CD4-positive, alpha-beta T cell treated with Interleukin-15 for 4 hours (primary cell): ENCODE results near the gene AVEN.
"Not testable (repeated sequence)": the region's sequence is repeated elsewhere in the genome, so short reads cannot be mapped to it uniquely, and the experiment has no call there.

ENCODE experiments used
- DNase-seq: peaks from one replicate; pipeline ENCODE4 v3.0.0-alpha.2; 2020; ENCODE audit warnings: low spot score

The AVEN gene

DNA sequence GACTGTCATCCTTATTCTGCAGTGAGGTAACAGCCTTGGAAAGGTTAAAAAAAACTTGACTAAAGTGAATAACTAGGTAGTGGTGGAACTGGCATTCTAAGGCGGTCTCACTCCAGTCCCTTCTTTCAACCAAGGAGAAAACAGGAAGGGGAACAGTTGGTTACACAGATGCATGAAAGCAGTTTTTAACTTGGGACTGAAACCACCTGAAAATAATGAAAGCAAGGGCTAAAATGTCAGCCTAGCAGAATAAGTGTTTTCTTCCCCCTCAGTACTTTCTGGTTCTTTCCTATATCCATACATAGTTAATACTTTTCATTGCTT, 748 bp upstream of the AVEN start:
- DNase-seq, result peak; percentile 2

DNA sequence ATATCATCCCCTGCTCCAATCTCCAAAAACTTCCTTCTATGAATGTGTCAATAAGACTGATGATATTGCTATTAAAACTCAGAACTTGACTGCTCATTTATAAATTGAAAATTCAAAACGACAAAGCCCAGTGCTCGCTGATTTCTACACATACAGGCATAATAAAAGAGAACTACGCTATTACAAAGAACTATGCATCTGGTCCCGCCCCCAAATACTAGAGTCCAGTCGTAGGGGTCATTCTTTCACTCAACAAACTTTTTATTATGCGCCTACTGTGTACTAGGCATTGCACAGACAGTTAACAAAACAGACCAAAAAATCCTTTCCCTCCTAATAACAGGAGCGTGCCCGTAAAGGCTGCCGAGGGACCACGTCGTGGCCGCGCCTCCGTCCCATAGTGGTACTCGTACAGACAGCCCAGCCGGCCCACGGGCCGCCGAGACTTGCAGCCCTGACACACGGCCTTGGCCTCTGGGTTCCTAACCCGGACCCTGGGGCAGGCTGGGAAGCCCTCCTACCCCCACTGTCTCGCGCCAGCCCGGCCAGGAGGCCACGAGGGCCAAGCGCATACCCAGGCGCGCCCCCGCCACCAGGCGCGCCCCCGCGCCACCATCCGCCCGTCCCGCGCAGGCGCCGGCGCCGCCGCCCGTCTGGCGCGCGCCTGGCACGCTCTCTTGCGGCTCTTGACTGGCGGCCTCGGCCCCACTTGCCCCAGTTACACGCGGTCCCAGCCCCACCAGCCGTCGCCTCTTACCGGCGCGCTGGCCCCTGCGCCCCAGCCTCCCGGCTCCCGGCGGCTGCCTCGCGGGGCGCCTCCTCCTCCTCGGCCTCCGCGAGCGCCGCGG, 757 bp downstream of the AVEN start:
- peak; percentile 68 for DNase-seq

DNA sequence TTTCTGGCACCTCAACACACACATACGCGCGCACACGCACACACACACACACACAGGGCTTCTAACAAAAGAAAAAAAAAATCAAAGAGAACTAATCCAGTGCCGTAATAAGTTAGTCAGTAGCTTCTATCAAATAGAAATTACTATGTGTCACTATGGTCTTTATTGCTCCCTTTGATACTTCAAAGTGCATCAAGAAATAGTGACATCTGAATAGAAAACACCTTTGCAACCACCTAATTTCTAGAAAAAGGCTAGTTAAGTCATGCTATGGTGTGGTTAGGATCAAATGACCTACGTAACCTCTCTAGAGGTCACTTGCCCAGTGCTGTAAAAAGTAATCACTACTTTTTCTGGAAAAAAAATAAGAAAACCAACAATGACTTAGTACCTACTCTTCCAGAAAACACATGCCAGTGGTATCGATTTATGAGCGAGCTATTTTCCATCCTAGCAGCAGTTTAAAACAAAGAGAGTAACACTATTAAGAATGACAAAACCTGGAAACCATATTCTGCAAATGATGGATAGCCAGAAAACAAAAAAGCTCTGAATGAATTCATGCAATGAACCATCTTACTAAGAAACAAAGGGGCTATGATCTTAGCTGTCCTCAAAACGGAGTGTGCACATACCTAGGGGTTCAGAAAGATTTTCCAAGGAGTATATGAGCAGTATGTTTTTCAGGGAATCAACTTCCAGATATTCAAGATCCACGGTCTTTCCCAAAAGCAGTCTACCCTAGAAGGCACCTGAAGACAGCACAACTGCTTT, 6.8 kb downstream of the AVEN start:
- DNase-seq, result no peak

DNA sequence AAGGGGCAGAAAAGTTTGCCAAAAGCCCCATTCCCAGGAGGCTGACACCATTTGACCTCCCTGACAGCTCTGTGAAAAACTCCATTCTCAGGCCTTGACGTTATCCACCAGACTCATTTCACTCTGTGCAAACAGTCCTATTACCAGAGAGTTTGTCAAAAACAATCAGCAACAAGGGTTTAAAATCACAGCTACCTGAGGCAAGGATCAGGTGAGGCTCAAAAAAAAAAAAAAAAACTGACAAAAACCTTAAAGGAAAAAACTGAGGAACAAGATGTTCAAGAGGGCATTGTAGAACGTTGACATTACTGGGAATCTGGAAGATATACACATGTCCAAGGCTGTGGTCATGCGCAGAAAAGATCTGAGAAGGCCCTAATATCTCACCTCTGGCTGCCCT, 11.4 kb downstream of the AVEN start:
- no peak for DNase-seq

DNA sequence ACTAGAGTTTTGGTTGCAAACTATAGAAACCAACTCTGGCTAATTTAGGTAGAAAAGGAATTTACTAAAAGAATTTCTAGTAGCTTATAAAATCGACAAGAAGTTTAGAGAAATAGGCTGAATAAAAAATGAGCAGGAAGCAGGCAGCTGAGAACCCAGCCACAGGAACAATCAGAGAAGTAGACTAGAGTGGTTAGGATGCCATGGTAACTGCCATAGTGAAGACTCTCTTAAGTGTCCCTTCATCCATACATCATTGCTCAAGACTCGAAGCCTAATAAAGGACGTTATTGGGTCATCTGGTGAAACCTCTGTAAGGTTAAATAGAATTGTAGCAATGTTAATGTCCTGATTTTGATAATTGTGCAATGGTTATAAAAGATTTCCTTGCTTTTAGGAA, 13.8 kb downstream of the AVEN start:
- no peak for DNase-seq

DNA sequence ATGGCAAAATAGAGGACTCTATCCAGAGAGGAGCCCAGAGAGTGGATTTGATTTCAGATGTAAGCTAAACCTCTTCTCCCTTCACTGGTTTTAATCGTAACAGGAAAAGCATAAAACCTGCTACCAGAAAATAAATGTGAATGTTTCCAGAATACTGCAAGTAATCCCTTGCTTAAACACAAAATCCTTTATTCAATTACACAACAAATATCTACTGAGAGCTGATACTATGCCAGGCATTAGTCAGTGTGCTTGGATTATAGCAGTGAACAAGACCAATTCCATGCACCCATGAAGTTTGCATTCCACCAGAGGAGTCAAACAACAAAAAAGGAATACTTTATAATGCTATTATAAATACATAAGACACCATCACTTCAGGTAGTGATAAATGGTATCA, 15.1 kb downstream of the AVEN start:
- DNase-seq, result no peak

DNA sequence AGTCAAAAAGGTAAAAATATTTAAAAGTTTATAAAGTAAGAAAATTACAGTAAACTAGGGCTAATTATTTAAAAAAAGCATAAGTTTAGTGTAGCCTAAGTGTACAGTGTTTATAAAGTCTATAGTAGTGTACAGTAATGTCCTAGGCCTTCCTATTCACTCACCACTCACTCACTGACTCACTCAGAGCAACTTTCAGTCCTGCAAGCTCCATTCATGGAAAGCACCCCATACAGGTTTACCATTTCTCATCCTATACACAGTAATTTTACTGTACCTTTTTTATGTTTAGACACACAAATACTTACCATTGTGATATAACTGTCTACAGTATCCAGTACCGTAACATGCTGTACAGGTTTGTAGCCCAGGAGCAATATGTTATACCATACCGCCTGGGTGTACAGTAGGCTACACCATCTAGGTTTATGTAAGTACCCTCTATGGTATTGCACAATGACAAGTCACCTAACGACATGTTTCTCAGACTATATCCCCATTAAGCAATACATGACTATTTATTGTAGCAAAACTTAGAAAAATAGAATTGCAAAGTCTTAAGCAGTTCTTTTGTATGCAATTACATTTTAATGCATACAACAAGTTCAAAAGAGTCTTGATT, 19.5 kb downstream of the AVEN start:
- DNase-seq, result no peak

DNA sequence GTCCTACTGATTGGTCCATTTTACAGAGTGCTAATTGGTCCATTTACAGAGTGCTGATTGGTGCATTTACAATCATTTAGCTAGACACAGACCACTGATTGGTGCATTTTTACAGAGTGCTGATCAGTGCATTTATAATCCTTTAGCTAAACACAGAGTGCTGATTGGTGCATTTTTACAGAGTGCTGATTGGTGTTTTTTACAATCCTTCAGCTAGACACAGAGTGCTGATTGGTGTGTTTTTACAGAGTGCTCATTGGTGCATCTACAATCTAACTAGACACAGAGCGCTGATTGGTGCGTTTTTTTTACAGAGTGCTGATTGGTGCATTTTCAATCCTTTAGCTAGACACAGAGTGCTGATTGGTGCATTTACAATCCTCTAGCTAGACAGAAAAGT, 20.3 kb downstream of the AVEN start:
- not testable (repeated sequence) for DNase-seq

DNA sequence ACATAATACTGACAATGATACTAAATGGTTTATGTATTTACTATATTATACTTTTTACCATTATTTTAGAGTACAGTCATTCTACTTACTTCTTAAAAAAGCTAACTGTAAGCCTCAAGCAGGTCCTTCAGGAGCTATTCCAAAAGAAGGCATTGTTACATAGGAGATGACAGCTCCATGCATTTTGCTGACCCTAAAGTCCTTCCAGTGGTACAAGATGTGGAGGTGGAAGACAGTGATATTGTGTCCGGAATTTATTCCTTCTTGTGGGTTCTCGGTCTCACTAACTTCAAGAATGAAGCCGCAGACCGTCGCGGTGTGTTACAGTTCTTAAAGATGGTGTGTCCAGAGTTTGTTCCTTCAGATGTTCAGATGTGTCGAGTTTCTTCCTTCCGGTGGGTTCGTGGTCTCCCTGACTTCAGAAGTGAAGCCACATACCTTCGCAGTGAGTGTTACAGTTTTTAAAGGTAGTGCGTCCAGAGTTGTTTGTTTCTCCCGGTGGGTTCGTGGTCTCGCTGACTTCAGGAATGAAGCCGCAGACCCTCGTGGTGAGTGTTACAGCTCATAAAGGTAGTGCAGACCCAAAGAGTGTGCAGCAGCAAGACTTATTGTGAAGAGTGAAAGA, 20.9 kb downstream of the AVEN start:
- DNase-seq, result peak; percentile 14

DNA sequence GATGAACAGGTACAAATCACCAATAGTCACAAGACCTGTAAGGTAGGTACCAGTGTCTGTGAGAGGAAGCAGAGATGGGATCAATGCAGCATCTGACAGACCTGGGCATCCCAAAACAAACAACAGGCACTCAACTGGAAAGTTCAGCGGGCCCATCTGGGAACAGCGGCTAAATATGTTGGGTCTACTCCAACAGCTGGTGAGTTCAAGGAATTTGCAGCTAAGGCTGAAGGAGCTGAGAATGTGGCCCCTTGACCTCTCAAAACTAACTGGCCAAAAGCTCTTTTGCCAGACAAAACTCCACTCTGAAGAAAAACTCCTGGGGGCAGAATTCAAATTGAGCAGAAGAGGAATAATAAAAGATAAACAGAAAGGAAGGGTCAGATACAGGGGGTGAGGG, 24.4 kb downstream of the AVEN start:
- DNase-seq, result no peak

DNA sequence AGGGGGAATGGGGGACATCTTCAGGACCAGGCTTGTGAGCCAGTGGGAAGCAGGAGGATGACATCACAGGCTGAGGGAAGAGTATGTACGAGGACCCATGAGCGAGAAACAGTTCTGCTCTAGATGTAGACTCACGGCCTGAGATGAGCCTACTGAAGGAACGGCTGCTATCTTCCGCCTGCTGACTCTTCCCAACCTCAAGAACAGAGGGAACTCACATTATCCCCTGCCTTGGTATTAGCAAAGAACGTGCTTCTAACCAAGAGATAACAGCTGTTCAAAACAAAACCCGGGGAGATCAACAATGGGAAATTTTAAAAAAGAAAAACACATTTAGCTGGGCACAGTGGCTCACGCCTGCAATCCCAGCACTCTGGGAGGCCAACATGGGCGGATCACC, 25.3 kb downstream of the AVEN start:
- no peak for DNase-seq

DNA sequence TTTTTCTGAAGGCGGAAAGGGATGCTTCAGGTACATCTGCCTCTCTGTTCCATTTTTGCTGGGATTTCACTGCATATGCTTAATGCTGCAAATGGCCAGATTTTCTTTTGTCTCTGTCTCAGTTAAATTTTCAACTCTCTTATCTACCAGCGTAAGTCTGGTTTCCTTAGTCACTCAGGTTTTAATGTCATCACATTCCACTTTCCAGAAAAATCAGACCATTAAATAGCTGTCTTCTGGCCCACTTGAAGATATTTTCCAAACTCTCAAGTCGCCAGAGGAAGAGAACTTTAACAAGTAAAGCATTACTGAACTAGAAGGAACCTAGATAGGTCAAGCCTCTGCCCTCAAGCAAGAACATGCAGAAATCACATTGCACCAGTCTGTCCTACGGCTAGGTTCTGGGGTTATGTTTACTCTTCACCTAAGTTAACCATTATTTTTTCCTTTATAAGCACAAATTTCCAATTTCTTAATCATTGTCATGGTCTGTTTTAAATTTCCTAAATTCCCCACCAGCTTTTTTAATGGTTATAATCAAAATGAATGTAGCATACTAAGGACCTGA, 26.5 kb downstream of the AVEN start:
- DNase-seq, result no peak

DNA sequence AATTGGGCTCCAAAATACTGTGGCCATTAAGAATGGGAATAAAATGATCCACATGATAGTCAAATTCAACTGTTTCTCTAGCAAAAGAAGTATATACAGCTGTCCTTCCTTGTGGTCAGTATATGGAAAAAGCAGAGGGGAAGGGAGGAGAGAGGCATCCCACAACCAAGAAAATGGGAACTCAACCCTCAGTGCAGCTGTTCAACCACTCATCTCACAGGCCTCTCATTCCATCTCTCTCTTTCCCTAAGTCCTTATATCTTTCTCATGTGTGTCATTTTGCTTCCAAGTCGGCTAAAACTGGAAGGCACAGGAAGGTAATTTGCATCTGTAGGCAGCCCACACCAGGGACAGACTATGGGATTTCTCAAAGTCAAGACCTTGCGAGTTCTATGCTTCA, 27.5 kb downstream of the AVEN start:
- DNase-seq, result no peak

DNA sequence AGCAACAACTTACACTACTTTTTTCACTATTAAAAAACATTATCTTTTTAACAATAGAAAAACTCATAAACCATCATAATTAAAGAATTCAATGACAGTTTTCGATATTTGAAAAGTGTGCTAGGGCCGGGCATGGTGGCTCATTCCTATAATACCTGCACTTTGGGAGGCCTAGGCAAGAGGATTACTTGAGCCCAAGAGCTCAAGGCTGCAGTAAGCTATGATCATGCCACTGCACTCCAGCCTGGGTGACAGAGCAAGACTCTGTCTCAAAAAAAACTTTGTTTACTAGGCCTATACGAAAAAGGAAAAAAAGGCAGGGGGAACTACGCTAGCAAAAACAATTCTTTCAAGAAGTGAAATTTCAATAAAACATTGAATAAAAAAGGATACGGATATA, 28.1 kb downstream of the AVEN start:
- no peak for DNase-seq

DNA sequence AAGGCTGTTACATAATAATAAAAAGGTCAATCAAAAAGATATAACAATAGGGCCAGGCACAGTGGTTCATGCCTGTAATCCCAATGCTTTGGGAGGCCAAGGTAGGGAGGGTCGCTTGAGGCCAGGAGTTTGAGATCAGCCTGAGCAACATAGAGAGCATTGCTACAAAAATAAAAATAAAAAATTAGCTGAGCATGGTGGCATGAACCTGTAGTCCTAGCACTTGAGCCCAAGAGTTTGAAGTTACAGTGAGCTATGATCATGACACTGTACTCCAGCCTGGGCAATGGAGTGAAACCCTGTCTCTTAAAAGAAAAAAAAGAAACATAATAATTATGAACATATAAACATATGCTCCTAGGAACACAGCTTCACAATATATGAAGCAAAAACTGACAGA, 29.3 kb downstream of the AVEN start:
- no peak for DNase-seq

DNA sequence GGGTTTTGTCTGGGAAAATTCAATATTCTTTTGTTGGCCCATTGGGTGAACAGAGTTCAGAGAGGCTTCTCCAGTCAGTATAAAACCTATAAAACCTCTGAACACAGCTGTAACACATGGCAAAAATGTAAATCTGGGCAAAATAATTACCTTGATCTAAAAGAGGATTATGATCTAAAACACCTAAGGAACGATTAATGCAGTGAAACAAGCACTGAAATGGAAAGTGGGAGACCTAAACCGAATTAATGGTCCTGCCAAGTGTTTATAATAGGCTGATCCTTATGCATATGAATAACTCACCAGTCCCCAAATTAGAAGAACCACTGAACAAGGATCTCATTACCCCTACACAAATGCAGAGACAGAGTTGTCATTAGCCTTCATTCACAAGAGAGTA, 32.6 kb downstream of the AVEN start:
- DNase-seq, result no peak

DNA sequence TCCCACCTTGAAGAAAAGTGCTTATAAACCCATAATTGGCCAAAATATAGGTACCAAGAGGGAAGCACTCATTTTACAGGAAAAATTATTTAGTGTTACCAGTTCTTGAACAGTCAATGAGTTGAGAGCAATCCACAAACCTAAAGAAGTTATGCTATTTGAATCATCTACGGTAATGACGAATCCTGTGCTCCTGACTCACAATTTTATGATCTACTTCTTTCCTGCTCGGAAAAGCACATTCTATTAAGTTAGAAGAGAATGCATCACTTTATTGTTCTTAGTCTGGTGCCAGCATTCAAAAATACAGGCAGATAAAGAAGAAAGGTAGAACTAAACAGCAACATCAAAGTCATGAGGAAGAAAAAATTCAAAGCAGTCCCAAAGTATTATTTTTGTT, 37.5 kb downstream of the AVEN start:
- no peak for DNase-seq

DNA sequence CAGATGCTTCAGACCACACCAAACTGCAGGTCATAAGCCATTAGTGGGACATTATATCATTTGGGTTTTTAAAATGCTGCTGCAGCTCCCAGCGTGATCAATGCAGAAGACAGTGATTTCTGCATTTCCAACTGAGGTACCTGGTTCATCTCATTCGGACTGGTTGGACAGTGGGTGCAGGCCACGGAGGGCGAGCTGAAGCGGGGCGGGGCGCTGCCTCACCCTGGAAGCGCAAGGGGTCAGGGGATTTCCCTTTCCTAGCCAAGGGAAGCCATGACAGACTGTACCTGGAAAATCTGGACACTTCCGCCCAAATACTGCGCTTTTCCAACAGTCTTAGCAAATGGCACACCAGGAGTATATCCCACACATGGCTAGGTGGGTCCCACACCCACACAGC, 43.3 kb downstream of the AVEN start:
- DNase-seq, result not testable (repeated sequence)

DNA sequence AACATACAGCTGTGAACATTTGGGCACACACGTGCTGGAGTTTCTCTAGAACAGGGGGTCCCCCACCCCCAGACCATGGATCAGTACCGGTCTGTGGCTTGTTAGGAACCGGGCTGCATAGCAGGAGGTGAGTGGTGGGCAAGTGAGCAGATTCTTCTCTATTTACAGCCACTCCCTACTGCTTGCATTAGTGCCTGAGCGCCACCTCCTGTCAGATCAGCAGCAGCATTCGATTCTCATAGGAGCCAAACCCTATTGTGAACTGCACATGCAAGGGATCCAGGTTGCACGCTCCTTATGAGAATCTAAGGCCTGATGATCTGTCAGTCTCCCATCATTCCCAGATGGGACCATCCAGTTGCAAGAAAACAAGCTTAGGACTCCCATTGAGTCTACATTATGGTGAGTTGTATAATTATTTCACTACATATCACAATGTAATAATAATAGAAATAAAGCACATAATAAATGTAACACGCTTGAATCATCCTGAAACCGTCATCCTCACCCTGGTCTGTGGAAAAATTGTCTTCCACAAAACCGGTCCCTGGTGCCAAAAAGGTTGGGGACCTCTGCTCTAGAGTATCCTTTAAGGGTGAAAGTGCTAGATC, 44.9 kb downstream of the AVEN start:
- DNase-seq, result no peak

DNA sequence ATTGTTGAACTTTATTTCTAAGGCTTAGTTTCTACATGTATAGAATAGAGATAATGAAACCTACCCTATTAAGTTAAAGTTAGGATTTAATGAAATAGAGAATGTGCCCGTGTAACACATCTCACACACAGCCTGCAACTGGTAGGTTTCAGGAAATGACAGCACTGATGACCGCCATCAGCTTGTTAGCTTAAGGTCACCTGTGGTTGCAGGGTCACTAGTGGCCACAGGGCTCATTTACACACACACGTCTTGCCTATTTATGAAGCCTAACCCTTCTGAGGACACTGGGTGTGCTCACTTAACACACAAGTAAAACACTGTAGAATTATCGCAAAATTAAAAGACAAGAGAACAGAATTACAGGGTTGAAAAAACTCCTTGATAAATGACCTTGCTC, 50.6 kb downstream of the AVEN start:
- DNase-seq, result no peak

DNA sequence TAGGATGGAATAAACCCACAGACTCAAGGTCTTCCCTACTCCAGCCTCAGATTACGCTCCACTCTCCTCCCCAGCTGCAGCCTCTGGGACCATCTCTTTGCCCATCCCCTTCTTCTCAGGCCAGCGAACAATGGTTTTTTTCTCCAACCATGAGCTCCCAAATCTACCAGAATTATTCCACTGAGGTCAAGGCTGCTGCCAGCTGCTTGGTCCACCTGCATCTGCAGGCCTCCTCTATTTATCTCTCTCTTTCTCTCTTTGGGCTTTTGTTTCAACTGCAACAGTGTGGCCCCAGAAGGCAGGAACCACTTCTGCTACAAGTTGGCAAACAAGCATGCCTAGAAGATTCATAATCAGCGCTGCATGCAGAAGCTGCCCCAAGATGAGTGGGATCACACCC, 51.6 kb downstream of the AVEN start:
- DNase-seq, result no peak

DNA sequence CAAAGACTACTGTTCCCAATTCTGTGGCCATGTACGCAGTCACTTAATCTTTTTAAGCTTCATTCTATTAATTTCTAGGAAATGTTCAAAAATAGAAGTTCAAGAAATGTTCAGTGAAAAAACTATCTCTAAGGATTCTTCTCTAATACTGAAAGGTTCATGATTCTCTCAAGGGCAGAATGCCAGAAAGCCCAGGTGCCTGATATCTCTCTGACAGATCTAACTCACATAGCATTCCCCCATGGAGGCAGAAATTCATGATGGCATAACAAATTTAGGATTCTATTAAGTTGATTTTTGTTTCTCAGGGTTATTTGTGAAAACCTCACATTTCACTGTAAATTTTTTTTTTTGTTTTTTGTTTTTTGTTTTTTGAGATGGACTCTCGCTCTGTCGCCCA, 53.3 kb downstream of the AVEN start:
- DNase-seq, result no peak
